ENCODE measurements around the gene KREMEN1.

Gene KREMEN1

GRCh38 chr22:29186302-29186701 is 113.5 kb downstream of the KREMEN1 start:
- TF ChIP-seq, protein P1, sequence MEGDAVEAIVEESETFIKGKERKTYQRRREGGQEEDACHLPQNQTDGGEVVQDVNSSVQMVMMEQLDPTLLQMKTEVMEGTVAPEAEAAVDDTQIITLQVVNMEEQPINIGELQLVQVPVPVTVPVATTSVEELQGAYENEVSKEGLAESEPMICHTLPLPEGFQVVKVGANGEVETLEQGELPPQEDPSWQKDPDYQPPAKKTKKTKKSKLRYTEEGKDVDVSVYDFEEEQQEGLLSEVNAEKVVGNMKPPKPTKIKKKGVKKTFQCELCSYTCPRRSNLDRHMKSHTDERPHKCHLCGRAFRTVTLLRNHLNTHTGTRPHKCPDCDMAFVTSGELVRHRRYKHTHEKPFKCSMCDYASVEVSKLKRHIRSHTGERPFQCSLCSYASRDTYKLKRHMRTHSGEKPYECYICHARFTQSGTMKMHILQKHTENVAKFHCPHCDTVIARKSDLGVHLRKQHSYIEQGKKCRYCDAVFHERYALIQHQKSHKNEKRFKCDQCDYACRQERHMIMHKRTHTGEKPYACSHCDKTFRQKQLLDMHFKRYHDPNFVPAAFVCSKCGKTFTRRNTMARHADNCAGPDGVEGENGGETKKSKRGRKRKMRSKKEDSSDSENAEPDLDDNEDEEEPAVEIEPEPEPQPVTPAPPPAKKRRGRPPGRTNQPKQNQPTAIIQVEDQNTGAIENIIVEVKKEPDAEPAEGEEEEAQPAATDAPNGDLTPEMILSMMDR (IDR thresholded peaks at IDR 0.05; ENCODE audit: low read depth, low read length) = no peak
- DNase-seq (ENCODE audit: extremely low read depth, low read depth) = no peak

DNA sequence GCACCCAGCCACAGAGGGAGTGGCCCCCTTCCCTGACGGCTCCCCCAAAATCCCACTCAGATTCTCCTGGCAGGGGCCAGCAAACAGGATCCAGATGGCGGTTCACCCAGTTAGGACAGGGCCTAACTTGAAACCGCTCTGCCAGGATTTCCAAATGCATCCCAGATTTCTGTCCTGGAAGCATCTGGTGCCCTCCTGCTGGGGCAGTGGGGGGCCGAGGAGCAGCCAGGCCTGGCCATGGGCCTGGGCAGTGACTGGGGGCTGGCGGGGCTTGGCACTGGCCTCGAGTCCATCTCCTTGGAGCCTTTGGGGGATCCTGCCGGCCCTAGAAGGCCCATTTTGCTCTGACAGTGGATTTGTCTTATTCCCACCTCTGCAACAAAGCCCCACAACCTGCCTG is 115.0 kb downstream of the KREMEN1 start:
- TF ChIP-seq, protein P1 (IDR thresholded peaks at IDR 0.05; ENCODE audit: low read depth, low read length) = no peak
- DNase-seq (ENCODE audit: extremely low read depth, low read depth) = no peak

DNA sequence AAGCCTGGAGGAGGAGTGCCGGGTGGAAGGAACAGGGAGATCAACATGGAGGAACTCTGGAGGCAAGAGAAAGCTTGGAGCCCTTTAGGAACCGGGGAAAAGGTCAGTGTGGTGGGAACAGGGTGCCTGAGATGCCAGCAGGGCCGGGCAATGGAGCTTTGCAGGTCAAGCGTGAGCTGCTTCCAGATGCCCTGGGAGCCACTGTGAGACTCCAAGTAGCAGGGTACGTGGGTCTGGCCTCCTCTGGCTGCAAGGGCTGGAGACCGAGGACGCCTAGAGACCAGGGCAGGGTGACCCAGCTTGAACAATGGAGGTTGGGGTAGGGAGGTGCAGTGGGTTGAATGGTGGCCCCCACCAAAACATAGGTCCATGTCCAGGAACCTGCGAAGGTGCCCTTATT is 117.2 kb downstream of the KREMEN1 start:
- TF ChIP-seq, protein P1 (IDR thresholded peaks at IDR 0.05; ENCODE audit: low read depth, low read length) = no peak
- no peak for DNase-seq (ENCODE audit: extremely low read depth, low read depth)

- TF ChIP-seq, protein P1 (IDR thresholded peaks at IDR 0.05; ENCODE audit: low read depth, low read length) = no peak
- no peak for DNase-seq (ENCODE audit: extremely low read depth, low read depth)
Observed at GRCh38 chr22:29190918-29191317, 118.1 kb downstream of the KREMEN1 start.

GRCh38 chr22:29193021-29193420 is 120.2 kb downstream of the KREMEN1 start:
- no peak for DNase-seq (ENCODE audit: extremely low read depth, low read depth)
- TF ChIP-seq, protein P1 (IDR thresholded peaks at IDR 0.05; ENCODE audit: low read depth, low read length) = no peak

DNA sequence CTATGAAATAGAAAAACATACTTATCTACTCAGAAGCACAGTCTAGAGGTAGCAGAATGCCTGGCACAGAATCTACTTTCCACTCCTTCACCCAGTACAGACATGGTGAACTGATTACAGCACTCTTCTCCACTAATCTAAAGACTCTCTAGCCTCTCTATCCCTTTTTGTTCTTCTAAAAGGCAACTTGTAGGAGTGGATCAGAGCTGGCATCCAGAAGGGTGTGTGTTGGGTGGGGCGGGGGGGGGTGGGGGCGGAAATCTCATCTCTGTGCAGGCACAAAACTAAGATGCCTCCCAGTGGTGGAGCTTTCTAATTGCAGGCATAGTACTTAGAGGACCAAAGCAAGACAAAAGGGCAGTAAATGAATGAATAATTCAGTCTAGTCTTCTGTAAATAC is 121.3 kb downstream of the KREMEN1 start:
- no peak for DNase-seq (ENCODE audit: extremely low read depth, low read depth)
- TF ChIP-seq, protein P1 (IDR thresholded peaks at IDR 0.05; ENCODE audit: low read depth, low read length) = no peak

DNA sequence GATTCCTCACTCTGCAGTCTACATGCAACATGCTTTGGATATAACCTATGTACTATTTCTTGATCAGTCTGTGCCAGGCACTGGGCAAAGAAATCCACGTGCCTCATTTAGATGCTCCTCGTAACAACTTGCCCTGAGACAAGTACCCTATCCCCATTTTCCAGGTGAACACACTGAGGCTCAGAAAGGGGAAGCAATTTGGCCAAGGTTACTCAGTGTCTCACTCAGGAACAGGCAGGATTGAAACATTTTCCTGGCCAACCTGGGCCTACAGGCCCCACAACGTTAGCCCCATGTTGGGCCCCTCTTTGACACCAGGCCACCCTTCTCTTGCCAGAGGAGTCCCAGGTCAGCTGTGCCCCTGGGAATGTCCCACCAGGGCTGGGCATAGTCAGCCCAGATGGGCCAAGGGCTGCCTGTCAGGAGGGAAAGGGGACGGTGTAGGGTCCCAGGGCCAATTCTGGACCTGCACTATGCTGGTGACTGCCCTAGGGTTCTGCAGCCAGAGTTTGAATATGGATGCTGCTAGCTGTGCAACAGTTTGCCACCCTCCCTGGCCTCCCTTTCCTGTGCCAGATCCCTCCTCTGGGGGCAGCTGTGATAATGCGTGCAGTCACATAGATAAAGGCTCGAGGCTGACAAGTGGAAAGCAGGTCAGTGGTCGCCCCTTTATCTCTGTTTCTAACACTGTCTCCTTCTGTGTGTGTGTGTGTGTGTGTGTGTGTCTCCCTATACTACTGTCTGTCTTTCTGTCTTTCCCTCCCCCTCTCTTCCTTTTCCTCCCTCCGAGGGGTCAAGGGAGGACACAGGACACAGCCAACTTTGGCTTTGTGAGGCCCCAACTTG is 122.5 kb downstream of the KREMEN1 start:
- DNase-seq (ENCODE audit: extremely low read depth, low read depth) = no peak
- TF ChIP-seq, protein P1 (IDR thresholded peaks at IDR 0.05; ENCODE audit: low read depth, low read length) = no peak
